ENCODE results near the gene PPP1R16B.

PPP1R16B gene

DNA sequence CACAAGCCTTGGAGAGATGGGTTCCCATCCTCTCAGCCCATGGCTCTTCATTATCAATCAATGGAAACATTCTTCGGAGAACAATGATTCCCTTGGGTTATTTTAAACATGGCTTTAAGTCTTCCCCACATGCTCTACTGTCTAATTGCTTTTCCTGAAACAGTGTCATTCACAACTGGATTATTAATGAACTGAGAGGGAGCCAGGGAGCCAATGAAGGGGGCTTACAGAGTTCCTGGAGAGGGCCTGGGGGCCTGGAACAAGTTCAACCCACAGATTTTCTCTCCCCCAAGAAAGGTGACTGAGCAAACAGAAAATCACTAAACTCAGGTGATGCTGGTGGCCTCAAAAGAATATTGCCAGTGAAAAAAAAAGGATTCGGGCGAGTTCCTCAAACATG lies 1.3 kb upstream of the PPP1R16B start:
- in situ Hi-C loops (cut with MboI; ENCODE audit: low pct_unique_long_range_greater_than_20kb, low sequenced_read_pairs, unreplicated experiment): no loop called here

DNA sequence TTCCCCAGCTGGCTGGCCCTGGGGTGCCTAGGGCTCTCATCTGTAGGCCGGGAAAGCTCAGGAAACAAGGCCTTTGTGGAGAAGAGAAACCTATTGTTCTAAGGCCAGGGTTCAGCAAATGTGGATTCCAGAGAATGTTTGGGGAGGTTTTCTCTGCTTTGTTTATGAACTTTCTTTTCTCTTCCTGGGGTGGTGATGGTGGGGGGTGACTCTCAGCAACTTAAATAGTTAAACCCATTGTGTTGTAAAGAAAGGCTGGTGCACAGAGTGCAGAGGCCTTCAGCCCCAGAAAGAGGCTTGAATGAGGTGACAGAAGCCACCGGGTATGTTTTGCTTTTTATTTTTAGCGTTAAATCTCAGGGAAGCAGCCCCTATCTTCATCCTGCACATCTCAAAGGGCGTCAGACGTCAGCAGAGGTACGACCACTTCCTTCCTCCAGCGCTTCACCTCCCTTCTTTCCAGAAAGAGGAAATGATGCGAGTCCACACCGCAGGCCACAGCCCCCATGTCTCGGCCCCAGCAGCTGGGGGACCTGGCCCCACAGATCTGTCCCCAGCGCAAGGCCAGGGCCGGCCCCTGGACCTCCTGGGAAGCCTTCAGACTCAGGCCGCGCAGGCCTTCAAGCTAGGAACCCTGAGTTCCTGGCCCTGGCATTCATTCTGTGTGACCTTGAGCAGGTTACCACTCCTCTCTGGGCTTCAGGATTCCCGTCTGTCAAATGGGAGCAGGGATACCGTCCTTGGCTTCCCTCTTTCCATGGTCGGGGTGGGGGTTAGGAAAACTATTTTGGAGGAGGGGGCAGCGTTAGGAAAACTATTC lies 605 bp upstream of the PPP1R16B start:
- no peak for TF ChIP-seq CTCF (IDR thresholded peaks at IDR 0.05; ENCODE audit: extremely low read depth, insufficient read depth, missing control alignments)
- in situ Hi-C loops (cut with MboI; ENCODE audit: low pct_unique_long_range_greater_than_20kb, low sequenced_read_pairs, unreplicated experiment): no loop called here
- DNase-seq (ENCODE audit: low spot score): peak; percentile 63

More for the DNA sequence above, 1.3 kb upstream of the PPP1R16B start:
- DNase-seq (ENCODE audit: low spot score): no peak
- TF ChIP-seq CTCF (IDR thresholded peaks at IDR 0.05; ENCODE audit: extremely low read depth, insufficient read depth, missing control alignments): no peak

GRCh38 chr20:38805958-38806854 lies 709 bp downstream of the PPP1R16B start:
- peak; percentile 43 for TF ChIP-seq CTCF (IDR thresholded peaks at IDR 0.05; ENCODE audit: extremely low read depth, insufficient read depth, missing control alignments)
- peak; percentile 44 for DNase-seq (ENCODE audit: low spot score)
- in situ Hi-C loops (cut with MboI; ENCODE audit: low pct_unique_long_range_greater_than_20kb, low sequenced_read_pairs, unreplicated experiment): no loop called here

GRCh38 chr20:38806855-38807655 lies 1.6 kb downstream of the PPP1R16B start:
- in situ Hi-C loops (cut with MboI; ENCODE audit: low pct_unique_long_range_greater_than_20kb, low sequenced_read_pairs, unreplicated experiment): no loop called here
- DNase-seq (ENCODE audit: low spot score): peak; percentile 63
- peak; percentile 1 for TF ChIP-seq CTCF (IDR thresholded peaks at IDR 0.05; ENCODE audit: extremely low read depth, insufficient read depth, missing control alignments)

DNA sequence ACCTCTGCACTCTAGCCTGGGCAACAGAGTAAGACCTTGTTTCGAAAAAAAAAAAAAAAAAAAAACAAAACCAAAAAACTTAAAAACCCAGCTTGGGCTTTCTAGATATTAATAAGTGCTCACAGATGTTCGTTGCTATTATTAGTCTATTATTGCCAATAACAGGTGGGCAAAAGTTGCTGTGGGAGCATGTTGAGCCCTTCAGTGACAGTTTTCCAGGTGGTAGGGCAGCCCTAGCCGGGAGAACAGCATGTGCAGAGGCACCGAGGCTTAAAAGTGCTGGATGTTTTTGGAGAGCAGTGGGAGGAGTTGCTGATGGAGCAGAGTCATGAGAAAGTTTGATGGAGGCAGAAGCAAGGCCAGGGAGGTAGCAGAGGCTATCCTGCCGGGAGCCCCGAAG lies 4.4 kb downstream of the PPP1R16B start:
- no peak for DNase-seq (ENCODE audit: low spot score)
- no peak for TF ChIP-seq CTCF (IDR thresholded peaks at IDR 0.05; ENCODE audit: extremely low read depth, insufficient read depth, missing control alignments)
- in situ Hi-C loops (cut with MboI; ENCODE audit: low pct_unique_long_range_greater_than_20kb, low sequenced_read_pairs, unreplicated experiment): no loop called here
